Activated CD8-positive, alpha-beta memory T cell treated with anti-CD3 and anti-CD28 coated beads for 48 hours (primary cell): ENCODE data around the gene PALM.
A peak's percentile ranks its signal among the peaks of the same experiment; 100 is the strongest.
"Not testable (repeated sequence)": the region's sequence is repeated elsewhere in the genome, so short reads cannot be mapped to it uniquely, and the experiment has no call there.

ENCODE experiments used
- DNase-seq, 3 experiments: peaks; one replicate each; pipeline ENCODE4 v3.0.0-alpha.2; 2020; ENCODE audit warnings: low read depth in 2 of 3, low spot score in 2 of 3

Gene PALM

DNA sequence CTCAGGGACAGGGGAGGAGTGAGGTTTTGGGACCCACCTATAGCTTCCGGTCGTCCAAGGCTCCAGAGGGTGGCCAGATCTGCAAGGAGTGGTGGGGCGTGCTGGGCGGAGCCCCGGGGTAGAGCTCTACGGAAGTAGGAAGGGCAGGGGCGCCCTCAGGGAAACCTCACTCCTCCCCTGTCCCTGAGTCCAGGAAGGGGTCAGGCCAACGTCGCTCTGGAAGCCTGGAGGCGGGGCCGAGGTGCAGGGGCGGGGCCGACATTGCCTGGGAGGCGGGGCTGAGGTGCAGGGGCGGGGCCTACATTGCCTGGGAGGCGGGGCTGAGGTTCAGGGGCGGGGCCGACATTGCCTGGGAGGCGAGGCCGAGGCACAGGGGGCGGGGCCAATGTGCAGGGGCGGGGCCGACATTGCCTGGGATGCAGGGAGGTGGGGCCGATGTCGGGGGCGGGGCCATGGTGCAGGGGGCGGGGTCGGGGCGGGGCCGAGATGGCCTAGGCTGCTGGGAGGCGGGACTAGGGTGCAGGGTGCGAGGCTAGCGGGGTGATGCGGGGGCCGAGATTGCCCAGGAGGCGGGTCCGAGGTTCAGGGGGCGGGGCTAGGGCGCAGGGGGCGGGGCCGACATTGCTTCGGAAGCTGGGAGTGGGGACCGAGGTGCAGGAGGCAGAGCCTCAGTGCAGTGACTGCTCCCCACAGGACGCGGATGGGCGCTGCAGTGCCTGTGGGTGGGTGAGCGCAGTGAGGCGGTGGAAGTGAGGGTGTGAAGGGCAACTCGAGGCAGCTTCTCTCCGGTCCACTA is 4.9 kb upstream of the PALM start:
- DNase-seq, result peak in 2 of 3 experiments; percentile 25 to 68

DNA sequence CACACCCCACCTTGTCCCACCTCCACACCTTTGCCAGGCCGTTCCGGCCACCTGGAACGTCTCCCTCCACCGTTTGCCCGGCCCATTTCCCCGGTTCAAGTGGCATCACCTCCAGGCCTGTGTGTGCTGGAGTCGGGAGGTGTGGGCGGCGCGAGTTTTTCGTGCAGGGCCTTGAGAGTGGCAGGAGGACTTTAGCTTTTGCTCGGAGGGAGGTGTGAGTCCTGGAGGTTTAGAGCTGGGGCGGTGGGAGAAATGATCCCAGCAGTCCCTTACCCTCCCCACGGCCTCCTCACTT is 4.3 kb upstream of the PALM start:
- no peak for DNase-seq

DNA sequence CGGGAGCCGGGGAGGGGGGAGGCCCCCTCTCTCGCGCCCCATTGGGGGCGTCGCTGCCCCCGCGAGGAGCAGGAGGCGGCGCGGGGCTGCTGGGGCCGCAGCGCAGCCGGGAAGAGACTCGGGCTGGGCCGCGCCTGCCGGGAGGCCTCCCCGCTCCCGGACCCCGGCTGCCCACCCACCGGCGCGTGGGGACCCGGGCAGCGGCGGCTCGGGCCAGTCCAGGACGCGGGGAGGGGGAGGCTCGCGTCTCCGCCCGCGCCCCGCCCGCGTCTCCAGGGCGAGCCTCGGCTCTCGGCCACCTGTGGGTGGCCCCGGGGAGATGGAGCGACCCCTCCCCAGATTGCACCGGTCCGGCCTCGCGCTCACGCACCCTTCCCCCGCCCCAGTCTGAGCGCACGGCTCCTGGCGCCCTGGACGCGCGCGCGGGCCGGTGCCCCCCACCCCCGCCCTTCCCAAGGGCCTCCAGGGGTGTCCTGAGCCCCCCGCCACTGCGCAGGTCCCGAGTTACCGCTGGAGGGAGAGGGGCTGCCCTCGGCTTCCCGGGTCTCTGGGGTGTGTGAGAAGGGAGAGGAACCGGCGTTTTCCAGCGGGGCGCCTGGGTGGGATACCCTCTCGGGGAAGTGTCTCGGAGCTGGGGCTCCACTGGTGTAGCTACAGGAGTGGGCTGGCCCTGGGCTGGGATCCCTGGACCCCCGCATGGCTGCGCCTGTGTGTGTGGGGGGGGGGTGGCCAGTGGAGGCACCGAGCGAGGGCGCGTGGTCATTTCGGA is 645 bp downstream of the PALM start:
- no peak for DNase-seq

DNA sequence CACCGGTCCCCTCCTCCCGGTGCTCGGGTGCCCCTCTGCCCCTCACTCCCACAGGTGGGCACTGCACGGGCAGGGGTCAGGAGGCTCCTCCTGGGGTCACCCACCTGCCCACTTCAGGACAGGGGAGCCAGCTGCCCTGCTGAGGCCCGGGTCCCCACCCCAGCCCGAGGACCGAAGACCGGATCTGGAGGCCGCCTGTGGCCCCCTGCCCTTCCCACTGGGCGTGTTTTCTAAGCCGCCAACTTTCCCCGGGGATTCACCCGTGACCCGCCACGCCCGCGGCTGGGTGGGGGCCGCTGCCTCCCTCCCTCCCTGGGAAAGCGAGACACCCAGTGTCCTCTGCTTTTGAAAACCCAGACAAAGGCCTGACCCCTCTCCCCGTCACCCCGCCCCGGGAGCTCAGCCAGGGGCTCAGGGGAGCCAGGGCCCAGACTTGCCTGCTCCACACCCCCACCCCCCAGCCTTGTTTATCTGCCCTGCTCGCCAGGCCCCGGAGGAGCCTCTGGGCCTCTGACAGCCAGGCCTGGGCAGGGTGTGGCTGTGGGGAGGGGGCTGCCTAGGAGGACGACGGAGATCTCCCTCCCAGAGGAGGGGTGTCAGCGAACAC is 1.3 kb downstream of the PALM start:
- DNase-seq, result no peak

DNA sequence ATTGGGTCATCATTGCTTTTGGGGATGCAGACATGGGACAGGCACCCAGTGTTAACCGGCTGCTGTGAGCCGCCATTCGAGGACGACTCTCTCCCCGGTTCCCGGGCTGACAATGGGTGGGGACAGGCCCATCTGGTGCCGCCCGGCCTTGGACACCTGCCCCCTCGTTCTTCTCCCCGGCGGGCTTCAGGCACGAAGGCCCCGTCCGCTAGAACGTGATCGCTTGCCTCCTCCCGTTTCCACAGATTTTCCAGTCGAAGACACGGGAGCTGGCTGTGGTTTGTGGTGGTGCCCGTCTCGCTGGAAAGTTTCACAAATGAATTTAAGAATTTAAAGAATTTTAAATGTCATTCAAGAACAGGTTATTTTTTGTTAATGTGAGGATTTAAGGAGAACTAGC is 2.0 kb downstream of the PALM start:
- no peak for DNase-seq

DNA sequence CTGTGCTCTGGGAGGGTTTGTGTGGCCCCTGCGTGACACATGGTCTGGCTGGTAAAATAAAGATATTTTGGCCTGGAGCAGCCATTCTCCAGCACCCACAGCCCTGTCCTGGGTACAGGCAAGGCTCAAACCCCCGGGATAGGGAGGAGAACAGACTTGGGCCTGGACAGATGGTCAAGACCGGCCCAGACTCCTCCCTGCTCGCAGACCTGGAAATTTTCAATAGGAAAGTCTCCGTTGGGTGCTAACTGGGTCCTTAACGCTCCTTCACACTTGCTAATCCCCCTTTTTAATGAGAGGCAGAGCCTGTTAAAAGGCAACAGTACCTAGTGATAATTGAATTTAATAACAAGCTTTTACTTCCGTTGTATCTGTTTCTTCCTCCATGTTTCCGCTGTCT is 2.5 kb downstream of the PALM start:
- no peak for DNase-seq

DNA sequence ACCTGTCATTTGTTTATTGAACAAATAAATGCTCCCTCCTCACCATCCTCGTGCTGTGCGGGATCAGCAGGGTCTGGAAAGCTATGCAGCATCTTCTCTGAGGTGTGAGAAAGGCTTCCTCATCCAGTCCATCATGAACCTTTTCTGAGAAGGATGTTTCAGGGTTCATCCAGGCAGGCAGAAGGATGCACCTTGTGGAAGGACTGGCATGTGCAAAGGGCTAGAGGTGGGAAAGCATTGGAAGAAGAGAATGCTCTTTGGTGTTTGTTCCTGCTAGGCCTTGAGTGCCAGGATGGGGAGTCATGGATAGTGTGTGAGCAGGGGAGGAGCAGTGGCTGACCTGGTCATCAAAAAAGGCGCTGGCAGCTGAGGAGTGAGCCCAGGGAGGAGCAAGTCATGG is 6.6 kb downstream of the PALM start:
- no peak for DNase-seq

DNA sequence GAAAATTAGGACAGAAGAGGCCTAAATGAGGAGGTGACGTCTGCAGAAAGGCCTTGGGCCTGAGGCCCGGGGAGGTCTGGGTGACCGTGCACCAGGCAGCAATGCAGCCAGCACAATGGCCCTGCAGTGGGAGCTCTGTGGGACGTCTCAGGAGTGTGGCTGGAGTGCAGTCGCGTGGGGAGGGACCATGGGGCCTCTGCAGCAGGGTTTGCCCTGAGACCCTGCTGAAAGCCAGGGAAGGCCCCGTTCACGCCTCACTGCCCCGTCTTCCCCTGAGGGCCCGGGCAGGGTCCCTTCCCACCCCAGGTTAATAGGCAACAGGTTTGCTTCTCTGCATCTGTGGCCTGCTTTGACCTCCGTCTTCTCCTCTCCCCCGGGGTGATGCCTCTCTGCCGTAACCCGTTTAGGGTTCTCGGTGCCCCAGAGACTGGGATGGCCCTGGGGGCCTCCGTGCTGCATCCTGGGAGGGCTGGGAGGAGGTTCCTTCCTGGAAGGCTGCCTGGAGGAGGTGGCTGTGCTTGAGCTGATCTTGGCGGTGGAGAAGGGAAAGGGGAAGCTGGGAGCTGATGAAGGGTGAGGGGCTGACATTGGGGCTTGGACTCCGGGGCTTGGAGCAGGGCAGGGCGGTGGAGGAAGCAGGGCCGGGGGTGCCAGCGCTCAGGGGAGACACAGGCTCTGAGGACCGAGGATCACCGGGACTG is 9.7 kb downstream of the PALM start:
- no peak for DNase-seq

DNA sequence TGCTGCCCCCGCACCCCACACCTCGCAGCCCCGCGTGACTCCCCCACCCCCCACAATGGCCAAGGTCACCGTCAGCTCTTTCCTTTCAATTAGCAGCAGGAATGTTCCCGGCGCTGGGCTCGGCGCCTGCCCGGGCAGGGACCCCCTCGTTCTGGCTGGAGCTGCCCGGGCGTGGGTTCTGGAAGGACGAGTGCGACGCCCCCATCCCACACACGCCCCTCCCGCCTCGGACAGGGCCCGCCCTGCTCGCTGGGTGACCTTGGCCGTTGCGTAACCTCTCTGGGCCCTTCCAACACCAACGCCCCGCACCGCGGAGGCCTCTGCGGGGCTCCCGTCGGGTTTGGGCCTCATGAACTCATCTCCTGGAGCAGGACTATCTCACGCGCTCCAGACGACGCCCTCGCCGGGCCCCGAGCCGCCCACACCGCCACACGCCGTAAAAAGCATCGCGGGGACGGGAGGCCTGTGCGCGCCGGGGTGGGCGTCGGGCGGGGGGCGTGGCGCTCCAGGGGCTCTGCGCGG is 10.3 kb downstream of the PALM start:
- DNase-seq, result no peak

DNA sequence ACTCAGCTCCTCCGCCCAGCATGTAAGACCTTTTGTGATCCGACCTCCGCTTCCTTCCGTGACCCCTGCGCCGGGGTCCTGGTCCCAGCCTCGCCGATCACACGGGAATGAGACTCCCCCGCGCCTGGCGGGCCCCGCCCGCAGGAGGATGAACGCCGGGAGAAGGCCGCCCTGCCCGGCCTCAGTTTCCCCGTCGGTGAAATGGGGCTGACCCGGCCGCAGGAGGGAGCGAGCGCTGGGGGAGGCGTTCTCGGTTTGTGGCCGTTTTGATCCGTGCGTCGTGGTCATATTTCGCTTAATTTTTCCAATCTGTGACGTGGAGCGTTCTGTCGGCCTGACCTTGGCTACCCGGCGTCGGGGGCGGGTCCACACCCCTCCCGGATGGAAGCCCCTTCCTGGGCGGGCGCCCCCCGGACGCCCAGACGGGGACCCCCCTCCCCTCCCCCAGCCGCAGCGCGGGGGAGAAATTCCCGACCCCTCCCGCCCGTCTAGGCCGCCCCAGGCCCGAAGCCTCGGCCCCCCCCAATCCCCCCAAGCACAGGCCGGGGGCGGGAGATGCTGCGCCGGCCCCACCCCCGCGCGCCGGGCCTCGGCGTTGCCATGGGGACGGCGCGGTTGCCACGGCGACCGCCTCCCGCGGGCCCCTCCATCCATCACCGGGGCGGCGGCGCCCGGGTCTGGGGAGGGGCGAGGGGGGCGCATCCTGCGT is 11.1 kb downstream of the PALM start:
- DNase-seq, result no peak

DNA sequence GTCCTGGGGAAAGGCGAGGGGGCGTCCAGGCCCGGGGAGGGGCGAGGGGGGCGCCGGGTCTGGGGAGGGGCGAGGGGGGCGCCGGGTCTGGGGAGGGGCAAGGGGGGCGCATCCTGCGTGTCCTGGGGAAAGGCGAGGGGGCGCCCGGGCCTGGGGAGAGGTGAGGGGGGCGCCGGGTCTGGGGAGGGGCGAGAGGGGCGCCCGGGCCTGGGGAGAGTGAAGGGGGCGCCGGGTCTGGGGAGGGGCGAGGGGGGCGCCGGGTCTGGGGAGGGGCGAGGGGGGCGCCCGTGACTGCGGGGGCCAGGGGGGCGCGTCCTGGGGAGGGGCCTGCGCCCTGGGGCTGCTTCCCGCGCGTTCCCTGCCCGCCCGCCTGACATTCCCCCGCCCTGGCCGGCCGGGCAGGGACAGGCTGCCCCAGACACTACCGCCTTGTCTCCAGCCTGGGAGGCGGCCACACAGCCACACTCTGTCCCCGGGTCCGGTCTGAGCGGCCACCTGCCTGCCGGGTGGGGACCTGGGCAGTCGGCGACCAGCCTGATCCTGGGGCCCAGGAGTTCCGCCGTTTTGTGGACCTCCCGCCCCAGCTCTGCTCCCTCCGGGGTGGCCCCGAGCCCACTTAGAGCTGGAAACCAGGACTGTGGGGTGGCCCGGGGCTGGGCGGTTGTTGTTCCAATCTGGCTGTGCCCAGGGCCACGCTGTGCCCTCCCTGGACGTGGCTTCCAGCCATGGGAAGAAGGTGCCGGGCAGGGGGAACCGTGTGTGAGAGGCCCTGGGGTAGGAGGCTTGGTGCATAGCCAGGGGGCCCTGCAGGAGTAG is 11.8 kb downstream of the PALM start:
- DNase-seq, result no peak

DNA sequence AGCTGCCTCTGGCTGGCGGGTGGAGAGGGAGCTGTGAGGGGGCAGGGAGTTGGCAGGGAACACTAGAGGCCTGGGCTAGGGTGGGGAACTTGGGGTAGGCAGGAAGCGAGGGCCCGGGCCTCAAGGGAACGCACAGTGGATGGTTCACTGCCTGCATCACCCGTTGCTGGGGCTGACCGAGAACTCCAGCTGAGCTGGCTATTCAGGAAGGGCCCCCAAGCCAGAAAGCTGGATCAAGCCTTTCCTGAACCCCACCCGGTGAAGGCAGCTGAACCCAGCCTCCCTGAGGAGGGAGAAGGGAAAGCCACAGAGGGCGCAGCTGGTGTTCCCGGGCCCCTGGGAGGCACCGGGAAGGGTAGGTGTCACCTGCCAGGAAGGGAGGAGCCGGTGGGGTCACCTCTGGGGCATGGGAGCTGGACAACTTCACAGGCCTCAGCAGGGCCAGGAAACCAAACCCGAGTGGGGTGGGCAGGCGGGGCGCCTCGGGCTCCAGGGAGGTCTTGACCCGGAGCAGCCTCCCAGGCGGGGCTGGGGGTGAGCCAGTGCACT is 13.9 kb downstream of the PALM start:
- DNase-seq, result no peak

DNA sequence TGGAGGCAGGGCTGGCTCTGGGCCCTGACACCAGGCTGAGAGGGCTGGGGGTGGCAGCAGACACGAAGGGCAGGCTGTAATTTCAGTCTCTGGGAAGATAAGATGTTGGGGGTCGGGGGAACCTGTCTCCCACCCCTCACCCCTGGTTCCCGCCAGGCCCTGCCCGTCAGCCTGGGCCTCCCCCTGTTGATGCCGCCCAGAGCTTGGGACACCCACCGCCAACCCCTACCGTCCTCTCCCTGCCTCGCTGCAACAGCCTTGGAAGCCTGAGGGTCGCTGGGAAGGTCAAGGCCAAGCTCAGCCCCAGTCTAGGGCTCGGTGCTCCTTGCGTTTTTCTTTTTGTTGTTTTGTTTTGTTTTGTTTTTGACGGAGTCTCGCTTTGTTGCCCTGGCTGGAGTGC is 14.5 kb downstream of the PALM start:
- no peak for DNase-seq

DNA sequence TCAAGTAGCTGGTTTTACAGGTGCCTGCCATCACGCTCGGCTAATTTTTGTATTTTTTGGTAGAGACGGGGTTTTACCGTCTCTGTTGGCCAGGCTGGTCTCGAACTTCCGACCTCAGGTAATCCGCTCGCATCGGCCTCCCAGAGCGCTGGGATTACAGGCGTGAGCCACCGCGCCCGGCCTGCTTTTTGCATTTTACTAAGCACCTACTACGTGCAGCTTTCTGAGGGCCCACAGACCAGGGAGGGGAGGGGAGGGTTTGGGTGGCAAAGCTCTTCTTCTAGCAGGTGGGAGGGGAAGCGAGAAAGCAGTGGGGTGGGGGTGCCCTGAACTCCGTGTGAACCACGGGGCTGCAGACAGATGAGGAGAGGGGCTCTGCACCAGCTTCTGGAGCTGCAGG is 15.0 kb downstream of the PALM start:
- no peak for DNase-seq

DNA sequence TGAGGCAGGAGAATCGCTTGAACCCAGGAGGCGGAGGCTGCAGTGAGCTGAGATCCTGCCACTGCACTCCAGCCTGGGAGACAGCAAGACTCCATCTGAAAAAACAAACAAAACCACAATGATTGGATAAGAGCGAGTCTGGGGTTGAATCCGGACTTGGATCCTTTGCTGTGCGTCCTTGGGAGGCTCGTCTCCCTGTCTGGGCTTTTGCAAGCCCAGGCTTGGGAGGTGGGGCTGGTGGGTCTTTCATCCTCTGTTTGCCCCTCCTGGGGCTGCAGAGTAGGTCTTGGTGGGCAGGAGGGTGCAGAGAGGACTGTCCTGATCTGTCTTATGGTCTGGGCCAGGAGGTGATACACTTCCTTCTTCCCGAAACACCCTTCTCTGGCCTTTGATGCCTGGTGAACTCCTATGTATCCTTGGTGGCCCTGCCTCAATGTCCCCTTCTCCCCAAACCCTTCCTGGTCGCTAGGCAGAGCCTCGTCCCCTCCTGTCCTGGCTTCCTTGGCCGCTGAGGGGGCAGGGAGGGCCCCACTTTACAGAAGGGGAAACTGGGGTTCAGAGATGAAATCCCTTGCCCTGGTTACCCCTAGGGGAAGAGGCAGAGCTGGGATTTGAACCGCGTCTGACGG is 16.8 kb downstream of the PALM start:
- no peak for DNase-seq

DNA sequence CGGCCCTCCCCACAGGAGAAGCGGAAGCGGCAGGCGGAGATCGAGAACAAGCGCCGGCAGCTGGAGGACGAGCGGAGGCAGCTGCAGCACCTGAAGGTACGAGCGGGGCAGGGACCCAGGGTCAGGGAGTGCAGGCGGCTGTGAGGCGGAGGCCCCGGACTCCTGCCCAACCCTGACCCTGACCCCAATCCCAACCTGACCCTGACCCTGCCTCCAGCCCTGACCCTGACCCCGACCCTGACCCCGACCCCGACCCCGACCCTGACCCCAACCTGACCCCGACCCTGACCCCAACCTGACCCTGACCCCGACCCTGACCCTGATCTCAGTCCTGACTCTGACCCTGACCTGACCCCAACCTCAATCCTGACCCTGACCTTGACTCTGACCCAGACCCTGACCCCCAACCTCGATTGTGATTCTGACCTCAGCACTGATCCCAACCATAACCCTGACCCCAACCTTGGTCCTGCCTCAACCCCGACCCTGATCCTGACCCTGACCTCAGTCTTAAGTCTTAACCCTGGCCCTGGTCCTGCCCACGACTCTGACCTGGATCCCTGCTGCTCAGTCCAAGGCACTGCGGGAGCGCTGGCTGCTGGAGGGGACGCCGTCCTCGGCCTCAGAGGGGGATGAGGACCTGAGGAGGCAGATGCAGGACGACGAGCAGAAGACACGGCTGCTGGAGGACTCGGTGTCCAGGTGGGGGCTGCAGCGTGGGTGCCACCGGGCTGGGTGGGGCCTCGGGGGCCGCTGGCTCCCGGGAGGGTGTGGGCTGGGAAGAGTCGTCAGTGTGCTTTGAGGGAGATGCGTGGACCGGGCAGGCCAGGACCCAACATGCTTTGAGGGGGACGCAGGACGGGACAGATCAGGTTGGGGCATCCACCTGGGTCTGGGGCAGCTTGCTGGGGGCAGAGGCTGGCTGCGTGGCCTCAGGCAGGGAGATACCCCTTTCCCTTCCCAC is 18.5 kb downstream of the PALM start:
- no peak for DNase-seq

DNA sequence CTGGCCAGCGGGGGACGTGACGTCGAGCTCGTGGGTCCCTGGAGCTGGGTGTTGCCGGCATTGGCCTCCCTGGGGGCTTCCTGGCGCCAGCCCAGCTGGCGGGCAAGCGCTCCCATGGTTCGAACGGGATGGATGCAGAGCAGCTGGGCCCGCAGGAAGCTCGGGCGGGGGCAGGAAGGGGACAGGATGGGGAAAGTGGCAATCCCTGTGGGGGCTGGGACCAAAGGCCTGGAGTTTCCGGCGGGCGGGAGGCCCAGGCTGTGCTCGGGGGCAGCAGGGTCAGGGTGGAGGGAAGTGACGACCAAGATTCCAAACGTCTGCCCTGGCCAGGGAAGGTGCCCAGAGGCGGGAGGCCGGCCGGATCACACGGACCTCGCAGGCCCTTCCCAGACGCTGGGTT is 19.3 kb downstream of the PALM start:
- no peak for DNase-seq

DNA sequence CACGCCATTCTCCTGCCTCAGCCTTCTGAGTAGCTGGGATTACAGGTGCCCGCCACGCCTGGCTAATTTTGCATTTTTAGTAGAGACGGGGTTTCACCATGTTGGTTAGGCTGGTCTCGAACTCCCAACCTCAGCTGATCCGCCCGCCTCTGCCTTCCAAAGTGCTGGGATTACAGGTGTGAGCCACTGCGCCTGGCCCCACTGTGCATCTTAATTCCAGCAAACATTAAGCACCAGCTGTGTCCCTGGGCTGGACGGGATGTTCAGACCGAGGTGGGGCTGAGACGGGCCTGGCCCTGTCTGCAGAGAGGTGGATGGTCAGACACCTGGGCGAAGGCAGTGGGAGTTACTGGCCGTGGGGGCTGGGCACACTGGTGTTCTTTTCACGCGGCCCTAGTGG is 20.8 kb downstream of the PALM start:
- DNase-seq, result not testable (repeated sequence)
